HUES48 (cell line): Measurements from ENCODE around the gene ZP1.
A peak's percentile ranks its signal among the peaks of the same experiment; 100 is the strongest.

ENCODE experiments used
- H3K27ac ChIP-seq: one replicate; pipeline ENCODE4 v1.7.0; 2013; ENCODE audit warnings: low read depth, low read length, inconsistent platforms
- H3K27me3 ChIP-seq: 2 replicates; pipeline ENCODE4 v1.6.1; 2013; ENCODE audit warnings: mild to moderate bottlenecking, low read length; ENCODE audit not compliant: control insufficient read depth, insufficient read depth
- H3K36me3 ChIP-seq: 2 replicates; pipeline ENCODE4 v1.6.1; 2013; ENCODE audit warnings: low read length; ENCODE audit not compliant: control insufficient read depth, insufficient read depth
- H3K4me1 ChIP-seq: 2 replicates; pipeline ENCODE4 v1.6.1; 2013; ENCODE audit warnings: mild to moderate bottlenecking, low read length; ENCODE audit not compliant: control insufficient read depth, insufficient read depth
- H3K4me3 ChIP-seq: 2 replicates; pipeline ENCODE4 v1.5.1; 2013; ENCODE audit warnings: mild to moderate bottlenecking, low read depth, low read length
- H3K9ac ChIP-seq: 2 replicates; pipeline ENCODE4 v1.6.1; 2013; ENCODE audit warnings: mild to moderate bottlenecking, low read depth, low read length, moderate library complexity
- H3K9me3 ChIP-seq: 2 replicates; pipeline ENCODE4 v1.6.1; 2013; ENCODE audit warnings: low read length; ENCODE audit not compliant: control insufficient read depth, insufficient read depth

ZP1 gene

GRCh38 chr11:60890696-60891095 is 23.4 kb downstream of the ZP1 start:
- H3K4me1 ChIP-seq: no peaks in the 10 kb centered on the region
- no peaks in the 10 kb centered on the region for H3K9me3 ChIP-seq
- H3K4me3 ChIP-seq: no peak overlapping the region
- no peaks in the 10 kb centered on the region for H3K27me3 ChIP-seq
- peaks cover 52% of the 10 kb centered on the region for H3K36me3 ChIP-seq
- H3K9ac ChIP-seq: no peak overlapping the region
- H3K27ac ChIP-seq: no peak overlapping the region

DNA sequence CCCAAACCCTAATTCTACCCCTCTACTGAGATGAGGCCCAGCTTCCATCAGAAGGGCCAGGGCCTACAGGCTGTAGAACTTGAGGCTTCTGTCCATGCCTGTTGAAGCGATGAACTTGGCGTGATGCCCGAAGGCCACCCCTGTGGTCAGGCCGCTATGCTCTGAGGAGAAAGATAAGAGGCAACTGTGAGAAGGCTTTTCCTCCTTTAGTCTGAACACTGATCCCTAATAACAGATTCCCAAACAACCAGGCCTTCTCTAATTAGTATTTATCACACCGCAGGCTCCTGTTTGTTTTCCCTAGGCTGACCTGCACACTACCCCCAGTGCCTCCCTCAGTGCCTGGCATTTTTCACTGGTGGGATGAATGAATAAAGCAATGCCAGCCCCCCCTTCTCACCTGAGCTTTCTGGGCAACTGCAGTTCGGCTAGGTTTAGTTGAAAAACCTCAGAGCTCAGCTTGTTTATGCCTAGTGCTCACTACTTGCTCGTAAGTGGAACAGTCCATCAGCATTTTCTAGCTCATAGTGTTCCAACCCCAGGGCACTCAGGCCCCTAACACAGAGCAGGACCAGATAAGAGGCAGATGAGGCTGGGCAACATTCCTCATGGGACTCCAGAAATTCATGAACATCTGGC is 23.9 kb downstream of the ZP1 start:
- no peak overlapping the region for H3K4me3 ChIP-seq
- H3K27ac ChIP-seq: no peak overlapping the region
- H3K9ac ChIP-seq: no peak overlapping the region
- no peaks in the 10 kb centered on the region for H3K9me3 ChIP-seq
- no peaks in the 10 kb centered on the region for H3K4me1 ChIP-seq
- H3K27me3 ChIP-seq: no peaks in the 10 kb centered on the region
- H3K36me3 ChIP-seq: peaks cover 57% of the 10 kb centered on the region

GRCh38 chr11:60895687-60896086 is 28.3 kb downstream of the ZP1 start:
- Histone ChIP-seq H3K27me3 (no peaks in the 10 kb centered on the region), H3K27ac (no peak overlapping the region), H3K4me3 (no peak overlapping the region), H3K9ac (no peak overlapping the region), H3K4me1 (no peaks in the 10 kb centered on the region), H3K9me3 (no peaks in the 10 kb centered on the region), H3K36me3 (peaks cover 91% of the 10 kb centered on the region)

DNA sequence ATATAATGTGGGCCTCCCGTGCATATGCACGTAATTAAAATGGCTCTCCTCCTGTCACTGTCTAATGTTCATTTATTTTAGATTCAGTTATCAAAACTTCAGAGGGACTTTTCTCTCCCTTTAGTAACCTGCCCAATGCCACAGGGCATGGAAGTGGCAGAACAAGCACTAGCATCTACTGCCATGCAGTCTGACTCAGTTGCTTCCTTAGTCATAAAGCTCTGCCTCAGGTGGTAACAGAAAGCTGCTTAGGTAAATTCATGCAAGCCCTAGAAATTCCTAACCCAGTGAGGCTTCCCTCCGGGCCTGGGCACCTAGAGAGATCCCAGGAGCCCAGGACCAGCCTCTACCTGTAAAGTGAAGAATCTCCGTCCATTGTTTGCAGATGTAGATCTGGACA is 30.2 kb downstream of the ZP1 start:
- no peaks in the 10 kb centered on the region for H3K9me3 ChIP-seq
- no peaks in the 10 kb centered on the region for H3K27me3 ChIP-seq
- H3K27ac ChIP-seq: no peak overlapping the region
- no peak overlapping the region for H3K4me3 ChIP-seq
- H3K36me3 ChIP-seq: peaks cover 93% of the 10 kb centered on the region
- no peaks in the 10 kb centered on the region for H3K4me1 ChIP-seq
- no peak overlapping the region for H3K9ac ChIP-seq

DNA sequence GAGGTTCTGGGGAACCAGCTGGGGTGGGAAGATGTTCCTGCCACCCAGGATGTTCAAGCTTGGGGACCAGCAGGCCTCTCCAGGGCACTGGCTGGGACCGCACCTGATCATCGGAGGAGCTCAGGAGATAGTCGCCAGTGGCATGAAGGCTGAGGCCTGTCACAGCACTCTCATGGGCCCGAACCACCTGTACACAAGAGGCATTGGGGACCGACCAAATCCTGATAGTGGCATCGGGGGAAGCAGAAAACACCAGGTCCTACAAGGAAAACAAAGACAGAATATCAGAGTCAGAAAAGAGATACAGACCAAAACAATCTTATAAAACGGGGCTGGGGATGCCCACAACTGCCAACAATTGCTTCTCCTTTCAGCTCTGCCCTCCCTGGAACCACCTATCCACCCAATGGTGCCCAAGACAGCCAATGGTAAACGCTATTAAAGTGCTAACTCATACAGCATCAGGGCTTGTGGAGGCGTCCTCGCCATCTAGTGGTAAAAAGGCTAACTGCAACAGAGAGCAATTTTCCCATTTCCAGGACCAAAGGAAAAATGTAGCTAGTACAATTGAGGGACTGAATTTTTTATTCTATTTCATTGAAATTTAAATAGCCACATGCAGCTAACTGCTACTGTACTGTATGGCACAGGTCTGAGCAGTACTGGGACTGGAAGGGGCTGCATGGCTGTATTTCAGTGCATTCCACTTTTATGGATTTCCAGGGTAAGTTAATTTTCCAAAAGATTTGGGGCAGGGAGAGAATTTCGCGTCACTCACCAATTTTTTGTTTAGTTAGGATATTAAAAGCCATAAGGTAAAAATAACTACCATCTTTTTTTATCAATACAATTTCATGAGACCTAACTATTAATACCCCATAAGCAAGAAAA is 31.9 kb downstream of the ZP1 start:
- Histone ChIP-seq H3K9ac (no peak overlapping the region; the same call in 1 of the 2 replicates), H3K27me3 (no peaks in the 10 kb centered on the region), H3K27ac (no peak overlapping the region), H3K9me3 (no peaks in the 10 kb centered on the region), H3K4me3 (no peak overlapping the region), H3K4me1 (no peaks in the 10 kb centered on the region), H3K36me3 (peaks cover 98% of the 10 kb centered on the region)

DNA sequence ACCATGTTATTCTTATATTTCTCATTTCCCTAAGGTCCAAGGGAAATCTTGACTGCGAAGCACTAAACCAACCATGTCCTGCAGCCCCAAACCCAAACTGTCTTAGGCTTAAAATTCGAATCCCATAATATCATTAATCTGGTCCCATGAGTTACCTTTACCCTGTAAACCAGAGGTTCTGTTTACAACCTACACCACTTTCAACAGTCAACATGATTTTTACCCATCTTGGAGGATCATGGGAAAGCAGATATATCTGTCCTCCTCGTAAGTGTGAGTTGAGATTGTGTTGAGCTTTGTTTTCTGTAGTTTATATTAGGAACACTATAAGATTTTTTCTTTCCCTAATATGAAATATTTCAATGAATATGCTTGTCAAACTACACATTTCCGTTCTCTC is 32.6 kb downstream of the ZP1 start:
- no peaks in the 10 kb centered on the region for H3K9me3 ChIP-seq
- no peak overlapping the region for H3K9ac ChIP-seq
- no peak overlapping the region for H3K4me3 ChIP-seq
- peaks cover 91% of the 10 kb centered on the region for H3K36me3 ChIP-seq
- no peak overlapping the region for H3K27ac ChIP-seq
- H3K4me1 ChIP-seq: peaks cover 4% of the 10 kb centered on the region
- H3K27me3 ChIP-seq: no peaks in the 10 kb centered on the region

DNA sequence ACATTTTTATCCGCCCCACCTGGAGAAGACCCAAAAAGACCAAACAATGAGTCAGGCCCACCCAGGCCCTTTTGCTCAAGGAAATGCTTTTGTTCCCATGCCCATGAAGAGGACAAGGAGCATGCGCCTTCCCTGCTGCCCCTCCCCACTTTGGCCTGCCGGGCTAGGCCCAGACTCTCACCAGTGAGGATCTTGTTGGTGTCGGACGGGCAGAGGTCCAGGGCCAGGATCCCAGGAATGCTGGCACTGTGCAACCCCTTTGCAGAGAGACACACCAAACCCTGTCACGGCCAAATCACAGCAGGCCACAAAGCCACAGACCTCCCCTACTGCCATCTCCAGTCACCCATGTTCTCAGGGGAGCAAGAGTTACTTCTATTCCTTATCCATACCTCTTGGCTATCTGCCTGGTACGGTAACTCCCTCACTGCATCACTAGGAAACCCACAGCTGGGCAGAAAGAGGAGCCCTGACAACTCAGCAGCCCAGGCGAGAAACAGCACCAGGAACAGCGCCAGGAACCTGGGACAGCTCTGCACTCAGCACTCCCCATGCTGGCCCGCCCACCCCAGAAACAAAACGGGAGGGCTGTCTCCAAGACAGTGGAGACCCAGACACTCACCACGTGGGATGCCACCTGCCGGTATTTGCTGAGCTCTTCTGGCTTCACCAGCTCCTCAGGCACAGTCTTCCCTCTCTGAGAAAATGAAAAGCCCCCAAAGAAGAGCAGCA is 33.5 kb downstream of the ZP1 start:
- no peak overlapping the region for H3K27ac ChIP-seq
- H3K27me3 ChIP-seq: no peaks in the 10 kb centered on the region
- H3K9me3 ChIP-seq: no peaks in the 10 kb centered on the region
- peaks cover 8% of the 10 kb centered on the region for H3K4me1 ChIP-seq
- H3K9ac ChIP-seq: no peak overlapping the region
- no peak overlapping the region for H3K4me3 ChIP-seq
- H3K36me3 ChIP-seq: peaks cover 82% of the 10 kb centered on the region

- Histone ChIP-seq H3K9ac (no peak overlapping the region), H3K27ac (no peak overlapping the region), H3K27me3 (no peaks in the 10 kb centered on the region), H3K4me1 (peaks cover 8% of the 10 kb centered on the region), H3K4me3 (no peak overlapping the region), H3K9me3 (no peaks in the 10 kb centered on the region), H3K36me3 (peaks cover 64% of the 10 kb centered on the region)
Measured at GRCh38 chr11:60902625-60903024, 35.3 kb downstream of the ZP1 start.

DNA sequence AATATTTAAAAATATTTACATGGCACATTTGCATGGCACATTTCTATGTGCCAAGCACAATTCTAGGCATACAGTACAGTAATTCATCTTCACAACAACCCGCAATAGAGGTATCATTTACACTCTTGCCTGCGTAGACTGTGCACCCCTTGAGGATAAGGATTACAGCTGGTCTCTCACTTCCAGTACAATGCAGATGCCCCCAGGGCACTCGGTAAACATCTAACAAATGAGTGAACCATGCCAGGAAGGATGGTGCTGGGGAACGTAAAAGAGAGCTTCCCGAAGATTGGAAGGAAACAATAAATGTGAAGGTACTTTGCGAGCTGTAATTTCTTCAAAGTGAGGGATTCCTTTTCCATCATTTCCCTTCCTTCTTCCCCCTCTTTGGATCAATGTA is 37.7 kb downstream of the ZP1 start:
- Histone ChIP-seq H3K4me1 (peaks cover 8% of the 10 kb centered on the region), H3K27me3 (peaks cover 6% of the 10 kb centered on the region; the same call in 1 of the 2 replicates), H3K36me3 (peaks cover 42% of the 10 kb centered on the region), H3K4me3 (peak overlapping the region; percentile 96), H3K9ac (peak overlapping the region; percentile 84; the same call in 1 of the 2 replicates), H3K9me3 (no peaks in the 10 kb centered on the region), H3K27ac (no peak overlapping the region)

GRCh38 chr11:60905551-60906113 is 38.3 kb downstream of the ZP1 start:
- H3K9ac ChIP-seq: peak overlapping the region; percentile 84
- H3K9me3 ChIP-seq: no peaks in the 10 kb centered on the region
- H3K4me3 ChIP-seq: peak overlapping the region; percentile 96
- peaks cover 36% of the 10 kb centered on the region for H3K36me3 ChIP-seq
- peak overlapping the region; percentile 99 for H3K27ac ChIP-seq
- peaks cover 8% of the 10 kb centered on the region for H3K4me1 ChIP-seq
- peaks cover 8% of the 10 kb centered on the region for H3K27me3 ChIP-seq
